Frontal cortex (tissue), 4 donors: ENCODE data around the gene TRPM1. TPM values are rescaled to one million over a fixed set of nuclear protein-coding genes. Genes with fewer than 3 reads are reported as not detected.

ENCODE experiments used
- DNase-seq, 2 donors: peaks; one replicate each; pipeline ENCODE4 v3.0.0; 2012; ENCODE audit warnings: low spot score in 2 of 2
- FAIRE-seq: peaks from 2 replicates; lab custom pipeline; 2012; peaks lifted over from hg19 to GRCh38; lab: Jason Lieb, UNC
- total RNA-seq: library from RNA; depleted of rRNA; stranded (reverse); fragments of >200 nt; gene quantifications from one replicate; pipeline ENCODE4 v1.2.3, GENCODE V29; 2014
- donor health status: control.
- donor health status: control.
- donor health status: control.

The TRPM1 gene
- total RNA-seq, 1 donor from 2014 or later: not detected

GRCh38 chr15:31025996-31026395 is 75.5 kb downstream of the TRPM1 start:
- DNase-seq: no peak
- no peak for FAIRE-seq

- DNase-seq: no peak
- no peak for FAIRE-seq
These were observed 76.5 kb downstream of the TRPM1 start for GRCh38 chr15:31024979-31025378.

GRCh38 chr15:31024330-31024729 is 77.2 kb downstream of the TRPM1 start:
- DNase-seq (no peak), FAIRE-seq (no peak)

- FAIRE-seq: no peak
These were observed 77.7 kb downstream of the TRPM1 start for GRCh38 chr15:31023841-31024240.

GRCh38 chr15:31021067-31021665 is 80.4 kb downstream of the TRPM1 start:
- DNase-seq: no peak
- no peak for FAIRE-seq

More at GRCh38 chr15:31023841-31024240, 77.7 kb downstream of the TRPM1 start:
- DNase-seq: no peak

GRCh38 chr15:31020542-31020941 is 81.0 kb downstream of the TRPM1 start:
- FAIRE-seq: no peak
- DNase-seq: no peak

- DNase-seq (no peak), FAIRE-seq (no peak)
These were observed 81.5 kb downstream of the TRPM1 start for GRCh38 chr15:31019986-31020385.

GRCh38 chr15:31017311-31017710 is 84.2 kb downstream of the TRPM1 start:
- FAIRE-seq: no peak
- DNase-seq: no peak

- FAIRE-seq (no peak), DNase-seq (no peak)
These were observed 85.0 kb downstream of the TRPM1 start for GRCh38 chr15:31016446-31016915.

- FAIRE-seq: no peak
- no peak for DNase-seq
These were observed 87.0 kb downstream of the TRPM1 start for GRCh38 chr15:31014608-31014925.

- no peak for FAIRE-seq
- DNase-seq: no peak
These were observed 87.5 kb downstream of the TRPM1 start for GRCh38 chr15:31013863-31014607.

GRCh38 chr15:31012455-31012854 is 89.1 kb downstream of the TRPM1 start:
- DNase-seq (no peak), FAIRE-seq (no peak)

GRCh38 chr15:31010036-31010435 is 91.5 kb downstream of the TRPM1 start:
- DNase-seq (no peak), FAIRE-seq (no peak)

GRCh38 chr15:31005660-31006059 is 95.9 kb downstream of the TRPM1 start:
- DNase-seq: no peak
- no peak for FAIRE-seq

GRCh38 chr15:31004220-31004733 is 97.2 kb downstream of the TRPM1 start:
- FAIRE-seq (no peak), DNase-seq (no peak)

GRCh38 chr15:31001702-31002101 is 99.8 kb downstream of the TRPM1 start:
- FAIRE-seq (no peak), DNase-seq (no peak)

- DNase-seq (no peak), FAIRE-seq (no peak)
These were observed 101.8 kb downstream of the TRPM1 start for GRCh38 chr15:30999729-31000128.

GRCh38 chr15:30997270-30997669 is 104.3 kb downstream of the TRPM1 start:
- FAIRE-seq (no peak), DNase-seq (no peak)

GRCh38 chr15:30992249-30992864 is 109.2 kb downstream of the TRPM1 start:
- FAIRE-seq (no peak), DNase-seq (no peak)

GRCh38 chr15:30991255-30992235 is 110.0 kb downstream of the TRPM1 start, which contains the start of gene MTMR10:
TSS of gene MTMR10 (minus strand) at chr15:30991628. CDS start at chr15:30991506, 122 bp downstream.
- FAIRE-seq: no peak

More at GRCh38 chr15:30991255-30992235, 110.0 kb downstream of the TRPM1 start, which contains the start of gene MTMR10:
- peak; percentile 89 to 92 for DNase-seq
